Vagina (tissue), 2 donors: Measurements from ENCODE around the gene TARDBP.

Experiments used
- POLR2A ChIP-seq, 2 donors: fragments of 450-650 bp; IDR thresholded peaks; one replicate each; pipeline ENCODE4 v1.6.1; 2017; ENCODE audit warnings: antibody characterized with exemption in 2 of 2, mild to moderate bottlenecking in 2 of 2, moderate library complexity in 2 of 2
- POLR2AphosphoS5 ChIP-seq, 2 donors: sonication (generic); formaldehyde crosslinking; IDR thresholded peaks; one replicate each; pipeline ENCODE4 v1.9.0; 2017; ENCODE audit warnings: antibody characterized with exemption in 2 of 2, mild to moderate bottlenecking in 2 of 2, low read depth in 1 of 2; ENCODE audit not compliant: insufficient read depth in 1 of 2
- TF ChIP-seq, protein P1 (sequence below), 3 experiments: fragments of 450-650 bp in 2 of 3; fragments of 200-600 bp in 1 of 3; sonication (generic) in 1 of 3; IDR thresholded peaks; one replicate each; pipeline ENCODE4 v1.5.1; 2017 to 2019; ENCODE audit warnings: antibody characterized with exemption in 3 of 3, mild to moderate bottlenecking in 2 of 3, moderate library complexity in 2 of 3

DNA sequence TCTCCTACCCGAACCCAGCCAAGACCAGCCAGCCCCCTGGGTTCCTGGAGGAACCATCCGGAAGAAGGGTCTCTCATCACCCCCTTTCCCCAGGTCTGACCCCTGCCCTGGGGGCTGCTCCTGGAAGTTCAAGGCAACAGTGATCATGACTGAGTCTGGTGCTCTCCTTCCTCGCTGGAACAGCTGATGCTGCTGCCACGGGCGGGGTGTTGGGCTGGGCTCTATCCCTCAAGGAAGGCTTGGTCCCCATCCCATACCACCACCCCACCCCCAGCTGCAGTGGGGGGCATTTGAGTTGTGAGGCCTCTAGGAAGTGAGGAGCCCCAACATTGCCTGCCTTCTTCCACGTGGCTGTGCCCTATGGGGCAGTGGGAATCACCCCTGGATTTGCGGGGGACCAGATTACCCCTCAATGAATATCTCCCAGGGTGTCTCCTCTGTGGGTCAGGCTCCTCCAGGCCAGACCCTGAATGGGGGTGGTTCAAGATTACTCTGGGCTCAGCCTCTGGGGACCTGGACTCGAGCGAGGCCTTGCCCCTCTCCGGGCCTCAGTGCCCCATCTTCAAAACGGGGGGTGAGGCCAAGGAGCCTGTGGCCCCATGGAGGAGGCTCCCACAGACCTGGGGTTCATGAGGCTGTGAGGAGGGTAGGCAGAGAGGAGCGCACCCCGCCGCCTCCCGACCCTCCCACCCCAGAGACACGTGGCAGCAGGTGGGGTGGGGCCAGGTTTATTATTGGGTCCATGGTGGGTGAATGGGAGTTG lies 31.8 kb downstream of the TARDBP start:
- TF ChIP-seq, protein P1, sequence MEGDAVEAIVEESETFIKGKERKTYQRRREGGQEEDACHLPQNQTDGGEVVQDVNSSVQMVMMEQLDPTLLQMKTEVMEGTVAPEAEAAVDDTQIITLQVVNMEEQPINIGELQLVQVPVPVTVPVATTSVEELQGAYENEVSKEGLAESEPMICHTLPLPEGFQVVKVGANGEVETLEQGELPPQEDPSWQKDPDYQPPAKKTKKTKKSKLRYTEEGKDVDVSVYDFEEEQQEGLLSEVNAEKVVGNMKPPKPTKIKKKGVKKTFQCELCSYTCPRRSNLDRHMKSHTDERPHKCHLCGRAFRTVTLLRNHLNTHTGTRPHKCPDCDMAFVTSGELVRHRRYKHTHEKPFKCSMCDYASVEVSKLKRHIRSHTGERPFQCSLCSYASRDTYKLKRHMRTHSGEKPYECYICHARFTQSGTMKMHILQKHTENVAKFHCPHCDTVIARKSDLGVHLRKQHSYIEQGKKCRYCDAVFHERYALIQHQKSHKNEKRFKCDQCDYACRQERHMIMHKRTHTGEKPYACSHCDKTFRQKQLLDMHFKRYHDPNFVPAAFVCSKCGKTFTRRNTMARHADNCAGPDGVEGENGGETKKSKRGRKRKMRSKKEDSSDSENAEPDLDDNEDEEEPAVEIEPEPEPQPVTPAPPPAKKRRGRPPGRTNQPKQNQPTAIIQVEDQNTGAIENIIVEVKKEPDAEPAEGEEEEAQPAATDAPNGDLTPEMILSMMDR (IDR thresholded peaks at IDR 0.05), result no peak
- TF ChIP-seq POLR2AphosphoS5 (IDR thresholded peaks at IDR 0.05; ENCODE audit: insufficient read depth in 1 of 2, low read depth in 1 of 2), result no peak
- no peak for TF ChIP-seq POLR2A (IDR thresholded peaks at IDR 0.05)
